Astrocyte (in vitro differentiated cells and primary cell): ENCODE results near the gene ISY1.

Experiments
- CTCF ChIP-seq: IDR thresholded peaks from 2 replicates; pipeline ENCODE4 v1.5.1; 2011; ENCODE audit warnings: low read depth, mild to moderate bottlenecking, inconsistent platforms, low read length, moderate library complexity; ENCODE audit not compliant: insufficient read depth
- EZH2 ChIP-seq: IDR thresholded peaks from 2 replicates; pipeline ENCODE4 v1.6.1; 2012; ENCODE audit warnings: mild to moderate bottlenecking, low read length, inconsistent platforms; ENCODE audit not compliant: insufficient read depth

GRCh38 chr3:129095285-129095684 is 65.6 kb downstream of the ISY1 start:
- TF ChIP-seq CTCF: no peak
- no peak for TF ChIP-seq EZH2
